GM21786 (cell line): ENCODE measurements around the gene SUSD5.

Experiments
- ATAC-seq: cut with Tn5 transposase; IDR thresholded peaks from one replicate; pipeline ENCODE4 v1.9.1; 2021; ENCODE audit not compliant: unreplicated experiment

Gene SUSD5

DNA sequence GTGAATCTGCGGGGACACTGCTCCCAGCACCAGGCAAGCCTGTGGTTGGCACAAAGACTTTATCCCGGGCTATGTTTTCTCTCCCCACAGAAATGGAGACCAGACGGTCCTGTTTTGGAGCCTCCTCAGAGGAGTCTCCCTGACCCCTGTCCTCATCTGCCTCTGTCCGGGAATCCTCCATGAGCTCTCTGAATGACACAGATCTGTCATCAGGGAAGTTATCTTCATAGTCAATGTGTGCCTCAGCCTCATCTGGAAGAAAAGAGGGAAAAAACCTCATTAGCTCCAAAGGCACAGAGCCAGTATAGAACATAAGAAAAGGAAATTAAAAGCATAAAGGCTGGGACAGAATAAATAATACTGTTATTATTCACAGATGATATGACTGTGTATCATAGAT lies 64.8 kb downstream of the SUSD5 start:
- no peak for ATAC-seq

DNA sequence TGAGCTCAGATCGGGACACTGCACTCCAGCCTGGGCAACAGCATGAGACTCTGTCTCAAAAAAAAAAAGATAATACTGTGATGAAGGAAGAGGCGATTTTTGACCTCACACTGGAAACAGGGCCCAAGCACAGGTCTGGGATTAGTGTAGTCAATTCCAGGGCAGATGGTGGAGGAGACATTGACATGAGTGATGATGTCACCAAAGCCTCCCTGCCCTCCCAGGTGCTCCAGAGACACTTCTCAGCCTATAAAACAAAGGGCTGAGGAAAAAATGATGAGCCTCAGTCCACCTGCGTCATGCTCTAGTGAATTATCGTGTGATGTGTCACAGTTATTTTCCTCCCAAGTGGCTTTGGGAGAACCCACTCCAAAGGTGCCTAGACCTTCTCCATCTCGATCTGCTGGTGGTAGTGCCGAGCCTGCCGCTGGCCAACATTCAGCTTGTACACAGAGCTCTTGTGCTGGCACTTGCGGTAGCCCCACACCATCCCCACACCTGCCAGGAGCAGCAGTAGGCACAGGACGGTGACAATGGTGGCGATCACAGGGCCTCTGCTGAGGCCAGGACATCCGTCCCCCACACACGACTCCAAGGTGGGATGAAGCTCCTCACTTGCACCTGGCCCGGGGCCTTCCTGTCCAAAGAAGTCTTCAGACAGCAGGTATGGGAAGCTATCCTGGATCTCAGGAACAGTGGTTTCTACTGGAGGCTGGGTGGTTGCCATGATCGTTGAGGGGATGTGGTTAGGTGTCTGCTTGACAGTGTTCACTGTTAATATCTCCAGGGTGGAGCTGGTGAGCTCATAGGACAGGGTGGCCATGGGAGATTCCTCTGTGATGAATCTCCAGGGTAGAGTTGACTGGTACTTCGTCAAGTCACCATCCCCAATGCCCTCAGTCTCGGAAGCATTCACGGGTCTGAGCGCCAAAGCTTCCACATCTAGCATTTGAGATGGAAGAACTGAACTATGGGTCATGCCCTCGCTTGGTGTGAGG lies 65.9 kb downstream of the SUSD5 start:
- ATAC-seq: no peak

DNA sequence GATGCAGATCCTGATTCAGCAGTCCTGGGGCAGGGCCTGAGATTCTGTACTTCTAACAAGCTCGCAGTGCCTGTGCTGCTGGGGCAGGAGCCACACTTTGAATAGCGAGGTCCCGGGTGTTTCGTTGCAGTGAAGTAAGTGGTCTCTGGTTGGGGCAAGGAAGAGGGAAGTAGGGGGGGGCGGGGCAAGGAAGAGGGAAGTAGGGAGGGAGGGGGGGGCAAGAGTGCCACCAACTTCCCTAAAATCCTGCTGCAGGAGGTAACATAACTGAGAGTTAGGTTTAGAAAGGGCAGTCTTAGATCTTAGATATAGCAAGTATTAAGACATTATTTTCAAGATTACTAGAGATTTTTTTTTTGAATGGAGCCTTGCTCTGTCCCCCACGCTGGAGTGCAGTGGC lies 69.3 kb downstream of the SUSD5 start:
- ATAC-seq: no peak

DNA sequence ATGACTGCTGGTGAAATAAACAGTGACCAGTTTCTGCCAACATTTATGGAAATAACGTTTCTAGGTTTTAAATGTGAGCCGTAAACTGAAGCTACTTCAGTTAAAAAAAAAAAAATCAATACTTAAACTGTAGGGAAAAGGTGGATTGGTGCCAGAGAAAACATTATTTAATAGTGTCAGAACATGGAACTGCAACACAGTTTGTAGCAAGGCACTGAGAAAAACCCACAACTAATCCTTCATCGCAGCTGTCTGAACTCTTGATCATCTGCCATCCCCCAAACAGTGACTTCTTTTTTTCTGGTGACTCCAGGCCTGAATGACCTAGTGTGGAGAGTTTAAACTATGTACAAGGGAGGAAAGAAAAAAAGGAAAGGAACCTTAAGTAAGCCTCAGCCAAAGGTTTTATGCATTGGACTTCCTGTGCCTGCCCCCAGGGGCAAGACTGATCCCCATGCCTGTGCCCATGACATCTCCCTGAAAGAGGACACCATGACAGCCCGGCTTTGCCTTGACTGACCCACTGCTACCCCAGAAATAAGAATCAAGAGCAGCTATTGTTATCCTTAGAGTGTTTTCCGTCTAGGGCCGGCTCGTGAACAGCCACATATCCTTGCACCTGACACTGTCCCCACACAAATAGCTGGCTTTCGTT lies 71.7 kb downstream of the SUSD5 start:
- no peak for ATAC-seq

DNA sequence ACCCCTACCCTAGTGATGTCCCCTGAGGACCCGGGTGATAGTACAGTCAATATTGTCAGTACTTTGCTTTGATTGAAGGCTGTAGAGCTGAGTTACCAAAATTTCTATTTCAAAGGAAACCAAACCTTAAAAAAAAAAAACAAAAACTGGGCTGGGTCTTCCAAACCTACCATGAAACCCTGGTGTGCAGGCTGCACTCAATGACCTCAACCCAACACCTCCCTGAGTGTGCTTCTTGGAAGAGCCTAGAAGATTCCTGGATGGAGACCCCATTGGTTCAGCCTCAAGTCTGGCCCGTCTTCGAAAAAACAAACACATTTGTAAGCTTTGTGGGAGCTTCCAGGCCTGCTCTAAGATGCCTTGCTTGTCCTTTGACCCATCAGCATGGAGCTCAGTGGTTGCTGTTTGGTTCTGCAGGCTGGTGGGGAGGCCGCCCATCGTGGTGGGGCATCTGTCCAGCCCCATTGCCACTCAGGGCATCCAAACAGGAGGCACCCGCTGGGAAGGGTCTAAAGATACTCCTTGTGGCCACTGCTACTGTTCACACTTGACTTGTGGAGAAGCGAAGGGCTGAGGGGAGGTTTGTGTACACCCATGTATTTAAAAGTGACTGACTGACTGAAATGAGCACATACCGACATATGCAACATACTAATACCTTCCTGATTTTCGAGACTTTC lies 72.6 kb downstream of the SUSD5 start:
- ATAC-seq: no peak

DNA sequence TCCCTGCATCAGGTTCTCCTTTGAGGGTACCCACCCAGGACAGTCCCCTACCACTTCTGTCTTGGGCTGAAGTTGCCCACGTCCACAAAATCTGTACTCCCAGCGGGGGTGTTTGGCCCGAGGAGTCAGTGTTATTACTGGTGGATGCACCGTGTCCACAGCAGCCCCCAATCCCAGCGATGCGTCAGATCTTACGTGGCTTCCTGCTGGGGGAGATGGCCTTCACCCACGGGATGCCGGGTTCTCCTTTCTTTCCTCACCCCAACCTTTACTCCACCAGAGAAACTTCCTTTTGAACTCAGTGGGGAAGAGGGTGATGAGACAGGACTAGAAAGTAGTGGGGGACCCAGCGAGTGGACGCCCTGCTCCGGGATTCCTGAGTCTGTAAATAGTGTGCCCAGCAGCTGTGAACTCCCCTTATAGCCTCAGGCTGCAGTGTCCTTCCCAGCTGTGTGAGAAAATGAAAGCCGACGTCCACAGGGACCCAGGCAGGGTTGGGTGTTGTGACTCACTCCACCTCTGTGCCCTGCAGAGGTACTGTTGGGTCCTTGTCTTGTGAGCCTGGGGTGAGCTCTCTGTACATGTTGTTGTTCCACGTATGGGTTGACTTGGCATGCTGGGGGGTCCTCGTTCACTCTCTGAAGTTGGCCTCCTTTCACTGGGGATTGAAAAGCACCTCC lies 73.2 kb downstream of the SUSD5 start:
- ATAC-seq: no peak

DNA sequence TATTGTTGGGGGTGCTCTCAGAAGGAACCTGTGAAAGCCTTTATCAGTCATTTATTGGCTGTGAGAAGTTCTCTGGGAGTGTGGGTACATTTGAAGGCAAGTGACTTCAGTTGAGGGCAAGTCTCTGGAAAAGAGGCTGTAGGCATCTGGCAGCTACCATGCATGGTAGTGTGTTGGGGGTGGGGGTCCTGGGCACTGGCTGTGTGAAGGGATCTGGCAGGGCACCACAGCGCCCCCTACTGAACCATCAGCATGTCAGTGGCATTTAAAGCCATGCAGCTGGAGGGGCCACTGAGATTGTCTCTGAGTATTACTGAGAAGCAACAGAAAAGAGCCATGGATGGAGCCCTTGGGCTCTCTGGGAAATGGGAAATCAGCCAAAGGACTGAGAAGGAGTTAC lies 74.2 kb downstream of the SUSD5 start:
- ATAC-seq: no peak

DNA sequence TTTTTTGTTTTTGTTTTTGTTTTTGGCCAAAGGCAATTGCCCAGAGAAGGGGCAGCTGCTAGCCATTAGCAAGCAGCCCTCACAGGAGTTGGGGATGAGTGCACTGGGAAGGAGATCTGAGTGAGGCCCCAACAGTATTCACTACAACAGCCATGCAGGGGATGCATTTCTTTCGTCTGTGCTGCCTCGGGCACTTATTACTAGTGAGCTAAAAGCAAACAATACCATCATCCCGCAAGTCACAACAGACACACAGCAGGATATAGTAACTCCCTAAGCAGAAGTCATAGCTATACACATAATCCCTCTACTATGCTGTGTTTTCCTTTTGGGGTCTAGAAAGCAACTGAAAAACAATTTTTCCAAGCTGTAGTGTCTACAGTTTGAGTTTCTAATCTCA lies 77.6 kb downstream of the SUSD5 start:
- ATAC-seq: no peak

DNA sequence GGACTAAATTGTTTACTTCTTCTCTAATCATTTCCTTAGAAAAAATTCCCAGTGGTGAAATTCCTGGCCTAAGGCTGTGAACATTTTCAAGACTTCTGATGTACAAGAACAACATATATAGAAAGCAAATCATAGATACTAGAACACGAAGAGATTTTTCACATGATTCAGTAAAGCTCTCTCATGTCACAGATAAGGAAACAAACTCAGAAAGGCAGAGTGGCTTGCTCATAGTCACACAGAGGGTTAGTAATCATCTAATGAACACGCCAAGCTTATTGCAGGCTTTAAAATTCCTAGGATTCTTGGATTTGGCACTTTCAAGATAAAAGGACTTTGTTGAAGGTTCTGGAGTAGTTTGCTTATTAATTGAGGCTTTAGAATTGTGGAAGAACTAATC lies 78.6 kb downstream of the SUSD5 start:
- ATAC-seq: no peak

DNA sequence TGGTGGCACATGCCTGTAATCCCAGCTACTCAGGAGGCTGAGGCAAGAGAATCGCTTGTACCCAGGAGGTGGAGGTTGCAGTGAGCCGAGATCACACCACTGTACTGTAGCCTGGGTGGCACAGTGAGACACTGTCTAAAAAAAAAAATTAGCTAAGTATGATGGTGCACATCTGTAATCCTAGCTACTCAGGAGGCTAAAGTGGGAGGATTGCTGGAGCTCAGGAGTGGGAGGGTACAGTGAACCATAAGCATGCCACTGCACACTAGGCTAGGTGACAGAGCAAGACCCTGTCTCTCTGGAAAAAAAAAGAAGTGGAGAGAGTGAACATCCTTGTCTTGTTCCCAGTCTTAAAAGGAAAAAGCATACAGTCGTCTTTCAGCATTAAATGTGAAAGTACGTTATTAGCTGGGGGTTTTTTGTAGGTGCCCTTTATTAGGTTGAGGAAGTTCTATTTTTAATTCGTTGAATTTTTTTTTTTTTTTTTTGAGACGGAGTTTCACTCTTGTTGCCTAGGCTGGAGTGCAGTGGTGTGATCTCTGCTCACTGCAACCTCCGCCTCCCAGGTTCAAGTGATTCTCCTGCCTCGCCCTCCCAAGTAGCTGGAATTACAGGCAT lies 79.5 kb downstream of the SUSD5 start:
- ATAC-seq: peak; percentile 61

DNA sequence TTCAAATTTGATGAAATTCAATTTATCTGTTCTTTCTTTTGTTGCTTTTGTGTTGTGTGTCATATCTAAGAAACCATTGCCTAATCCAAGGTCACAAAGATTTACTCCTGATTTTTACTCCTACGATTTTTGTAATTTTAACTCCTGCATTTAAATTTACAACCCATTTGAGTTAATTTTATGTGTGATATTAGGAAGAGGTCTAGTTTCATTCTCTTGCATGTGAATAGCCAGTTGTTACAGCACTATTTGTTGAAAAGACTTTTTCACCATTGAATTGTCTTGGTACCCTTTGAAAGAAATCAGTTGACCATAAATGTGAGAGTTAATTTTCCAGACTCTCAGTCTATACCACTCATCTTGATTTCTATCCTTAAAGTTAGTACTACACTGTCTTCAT lies 80.9 kb downstream of the SUSD5 start:
- ATAC-seq: no peak

DNA sequence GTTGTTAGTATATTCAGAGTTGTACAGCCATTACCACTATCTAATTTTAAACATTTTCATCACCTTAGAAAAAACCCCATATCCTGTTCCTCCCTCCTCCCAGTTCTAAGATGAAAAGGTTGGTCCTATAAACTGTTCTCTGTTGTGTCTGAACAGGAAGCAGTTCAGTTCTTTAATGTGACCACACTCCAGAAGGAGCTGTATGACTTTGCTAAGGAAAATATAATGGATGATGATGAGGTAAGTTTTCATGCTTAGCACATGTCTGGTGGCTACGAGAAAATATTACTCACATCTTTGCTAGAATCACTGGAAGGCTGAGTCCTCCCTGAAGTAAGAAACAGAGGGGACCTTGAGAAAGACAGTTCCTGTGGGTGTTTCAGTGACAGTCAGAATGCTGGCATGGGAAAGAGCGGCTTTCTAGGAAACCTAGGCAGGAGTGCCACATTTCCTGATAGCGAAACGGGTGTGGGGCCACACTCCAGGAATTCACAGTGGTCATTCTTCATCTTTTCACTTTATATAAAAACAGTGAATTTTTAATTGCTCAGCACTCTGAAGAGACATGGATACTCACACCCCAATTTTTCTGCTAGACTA lies 84.5 kb downstream of the SUSD5 start:
- ATAC-seq: no peak

DNA sequence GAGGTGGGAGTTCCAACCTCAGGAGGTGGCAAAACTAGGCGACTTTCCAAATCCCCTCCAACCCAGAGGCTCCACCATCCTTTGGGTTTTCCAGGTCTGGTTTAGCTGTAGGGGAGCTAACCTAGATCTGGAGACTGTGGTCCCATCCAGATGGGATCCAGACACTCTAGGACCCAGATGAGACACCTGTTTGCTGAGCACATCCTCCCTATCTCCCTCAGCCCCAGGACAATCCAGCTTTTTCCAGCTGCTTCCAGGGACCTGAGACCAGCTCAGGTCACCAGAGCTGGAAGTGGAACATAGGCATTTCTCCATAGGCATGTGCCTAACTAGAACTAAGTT lies 86.6 kb downstream of the SUSD5 start:
- ATAC-seq: peak; percentile 7

DNA sequence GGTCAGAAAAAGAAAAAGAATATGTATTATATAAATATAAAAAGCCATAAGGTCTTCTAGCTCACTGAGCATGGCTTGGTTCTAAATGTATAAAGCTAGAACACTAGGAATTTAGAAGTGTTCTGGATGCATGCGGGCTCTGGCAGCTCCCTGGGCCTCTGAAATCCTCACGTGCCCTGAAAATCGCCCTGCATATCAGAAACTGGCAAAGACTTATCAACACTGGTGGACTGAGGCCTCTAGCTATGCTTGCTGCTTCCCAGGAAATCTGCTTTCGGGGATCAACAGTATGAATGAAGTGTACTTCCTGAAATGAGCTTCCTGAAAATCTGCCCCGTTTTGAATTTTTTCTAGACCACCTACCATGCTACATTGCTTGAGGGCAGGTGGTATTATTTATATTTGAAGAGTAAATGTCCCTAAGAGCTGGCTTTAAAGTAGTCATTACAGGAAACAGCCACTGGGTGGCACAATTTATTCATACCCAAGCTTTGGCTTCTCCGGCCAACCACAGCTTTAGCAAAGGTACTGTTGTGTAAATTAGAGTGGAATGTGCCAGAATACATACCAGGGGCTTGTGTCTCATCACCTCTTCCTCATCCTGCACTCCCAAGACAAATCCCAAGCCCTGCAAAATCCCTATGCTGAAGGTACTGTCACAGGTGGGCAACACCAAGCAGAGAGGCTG lies 87.1 kb downstream of the SUSD5 start:
- ATAC-seq: peak; percentile 71

DNA sequence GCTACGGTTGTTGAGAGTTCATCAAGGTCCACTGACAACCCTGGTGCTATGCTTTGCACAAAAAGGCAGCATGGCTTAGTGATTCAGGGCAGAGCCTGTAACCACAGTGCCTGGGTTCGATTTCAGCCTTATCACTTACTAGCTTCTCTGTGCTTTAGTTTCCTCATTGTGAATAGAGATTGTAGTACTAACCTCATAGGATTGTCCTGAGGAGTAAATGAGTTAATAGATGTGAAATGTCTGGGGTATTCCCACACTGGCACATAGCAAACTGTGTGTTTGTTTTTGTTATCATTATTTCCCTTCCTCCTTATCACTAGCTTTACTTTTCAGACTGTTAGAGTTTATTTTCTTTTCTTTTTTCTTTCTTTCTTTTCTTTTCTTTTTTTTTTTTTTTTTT lies 88.5 kb downstream of the SUSD5 start:
- no peak for ATAC-seq

DNA sequence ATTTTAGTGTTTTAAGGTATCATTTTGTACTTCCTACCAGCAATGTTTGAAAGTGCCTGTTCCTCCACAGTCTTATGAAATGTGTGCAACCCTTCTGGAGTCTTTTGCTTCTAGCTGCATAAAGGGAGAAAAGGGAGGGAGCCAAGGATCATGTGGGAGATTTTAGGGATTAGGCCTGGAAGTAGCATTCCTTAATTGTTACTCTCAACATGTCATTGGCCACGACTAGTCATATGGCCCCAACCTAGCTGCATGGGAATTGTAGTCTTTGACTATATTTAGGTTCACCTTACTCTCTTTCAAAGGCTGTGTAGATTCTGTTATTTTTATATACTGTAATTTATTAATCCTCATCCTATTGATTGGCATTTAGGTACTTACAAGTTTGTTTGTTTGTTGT lies 89.9 kb downstream of the SUSD5 start:
- no peak for ATAC-seq

DNA sequence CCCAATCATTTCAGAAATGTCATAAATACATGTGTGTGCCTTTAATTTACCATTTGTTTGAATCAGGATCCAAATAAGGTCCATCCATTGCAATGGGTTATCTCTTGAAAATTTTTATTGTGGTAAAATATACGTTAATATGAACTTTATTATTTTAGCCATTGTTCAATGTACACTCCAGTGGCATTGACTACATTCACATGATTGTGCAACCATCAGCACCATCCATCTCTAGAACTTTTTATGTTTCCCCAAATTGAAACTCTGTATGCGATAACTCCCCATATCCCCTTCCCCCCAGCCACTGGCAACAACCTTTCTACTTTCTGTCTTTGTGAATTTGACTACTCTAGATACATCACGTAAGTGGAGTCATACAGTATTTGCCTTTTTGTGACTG lies 92.8 kb downstream of the SUSD5 start:
- ATAC-seq: no peak

DNA sequence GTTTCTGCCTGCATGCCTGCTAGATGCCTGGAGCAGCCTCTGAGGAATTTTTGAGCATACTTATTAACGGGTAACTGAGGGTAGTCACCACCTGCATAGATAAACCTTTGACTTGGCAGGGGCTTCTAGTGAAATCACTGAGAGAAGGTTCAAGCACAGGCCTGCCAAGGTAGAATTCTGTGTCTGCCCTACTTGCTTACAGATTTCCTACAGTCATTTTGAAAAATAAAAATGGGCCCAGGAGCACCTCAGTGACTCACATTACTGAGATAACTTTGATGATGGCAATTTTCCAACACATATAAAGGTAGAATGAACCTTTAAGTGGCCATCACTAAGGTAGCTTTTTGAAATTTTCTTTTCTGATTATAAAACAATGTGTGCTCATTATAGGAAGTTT lies 94.0 kb downstream of the SUSD5 start:
- no peak for ATAC-seq

DNA sequence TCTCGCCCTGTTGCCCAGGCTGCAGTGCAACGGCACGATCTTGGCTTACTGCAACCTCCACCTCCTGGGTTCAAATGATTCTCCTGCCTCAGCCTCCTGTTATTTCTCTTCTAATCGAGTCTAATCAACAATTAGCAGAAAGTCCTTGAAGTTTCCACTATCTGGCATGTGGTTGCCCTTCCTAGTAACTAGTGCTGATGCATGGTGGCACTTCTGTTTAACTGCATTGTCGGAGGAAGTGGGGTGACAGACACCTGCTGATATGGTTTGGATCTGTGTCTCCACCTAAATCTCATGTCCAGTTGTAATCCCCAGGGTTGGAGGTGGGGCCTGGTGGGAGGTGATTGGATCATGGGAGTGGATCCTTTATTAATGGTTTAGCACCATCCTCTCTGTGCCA lies 95.6 kb downstream of the SUSD5 start:
- no peak for ATAC-seq

DNA sequence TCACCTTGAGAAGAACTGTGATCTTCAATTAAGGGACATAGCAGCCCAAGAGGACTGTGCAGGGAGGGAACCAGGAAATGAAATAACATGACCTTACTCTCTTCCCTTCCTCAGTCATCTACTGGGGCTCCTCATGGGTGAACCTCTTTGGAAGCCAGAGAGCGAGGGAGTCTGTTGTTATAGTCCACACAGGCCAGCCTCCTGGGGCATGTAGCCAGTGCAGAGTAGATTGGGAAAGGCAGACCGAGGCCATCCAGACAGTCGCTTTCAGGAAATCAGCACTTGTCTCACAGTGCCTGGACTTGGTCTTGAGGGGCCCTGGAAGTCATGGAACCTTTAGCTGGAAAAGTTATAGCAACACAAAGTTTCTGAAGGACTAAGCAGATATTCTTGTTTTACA lies 98.7 kb downstream of the SUSD5 start:
- ATAC-seq: no peak
